RCC 7860 (cell line): ENCODE results near the gene TSPAN15.

ENCODE experiments used
- DNase-seq: peaks from one replicate; pipeline ENCODE4 v3.0.0-alpha.2; 2015; ENCODE audit warnings: low spot score
- FAIRE-seq: peaks from 2 replicates; lab custom pipeline; 2012; peaks lifted over from hg19 to GRCh38; lab: Jason Lieb, UNC

Gene TSPAN15

DNA sequence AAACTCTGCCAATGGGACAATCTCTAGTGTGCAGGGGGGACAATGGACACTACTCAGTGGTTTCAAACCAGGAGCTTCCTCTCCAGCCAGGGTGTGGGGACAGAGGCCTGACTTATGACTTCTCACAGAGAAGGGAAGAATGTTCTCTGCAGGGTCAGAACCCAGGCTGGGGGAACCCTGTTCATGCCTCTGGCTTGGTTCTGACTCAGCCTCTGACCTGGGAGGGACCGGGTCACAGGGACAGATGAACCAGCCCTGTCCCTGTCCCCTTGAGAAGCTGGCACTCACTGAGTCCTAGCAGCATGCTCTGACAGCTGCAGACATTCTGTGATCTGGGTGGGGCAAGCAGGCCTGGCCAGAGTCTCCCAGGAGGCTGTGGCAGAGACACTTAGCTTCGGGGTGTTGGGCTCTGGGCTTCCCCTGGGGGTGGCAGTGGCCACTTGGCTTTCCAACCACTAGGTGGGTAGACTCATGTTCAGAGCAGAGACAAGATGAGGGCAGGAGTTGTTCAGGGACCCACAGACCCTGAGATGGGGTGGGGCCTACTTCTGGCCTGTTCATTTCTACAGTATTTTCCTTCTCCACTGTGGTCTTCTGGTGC is 13.6 kb downstream of the TSPAN15 start:
- FAIRE-seq = no peak
- DNase-seq = no peak

DNA sequence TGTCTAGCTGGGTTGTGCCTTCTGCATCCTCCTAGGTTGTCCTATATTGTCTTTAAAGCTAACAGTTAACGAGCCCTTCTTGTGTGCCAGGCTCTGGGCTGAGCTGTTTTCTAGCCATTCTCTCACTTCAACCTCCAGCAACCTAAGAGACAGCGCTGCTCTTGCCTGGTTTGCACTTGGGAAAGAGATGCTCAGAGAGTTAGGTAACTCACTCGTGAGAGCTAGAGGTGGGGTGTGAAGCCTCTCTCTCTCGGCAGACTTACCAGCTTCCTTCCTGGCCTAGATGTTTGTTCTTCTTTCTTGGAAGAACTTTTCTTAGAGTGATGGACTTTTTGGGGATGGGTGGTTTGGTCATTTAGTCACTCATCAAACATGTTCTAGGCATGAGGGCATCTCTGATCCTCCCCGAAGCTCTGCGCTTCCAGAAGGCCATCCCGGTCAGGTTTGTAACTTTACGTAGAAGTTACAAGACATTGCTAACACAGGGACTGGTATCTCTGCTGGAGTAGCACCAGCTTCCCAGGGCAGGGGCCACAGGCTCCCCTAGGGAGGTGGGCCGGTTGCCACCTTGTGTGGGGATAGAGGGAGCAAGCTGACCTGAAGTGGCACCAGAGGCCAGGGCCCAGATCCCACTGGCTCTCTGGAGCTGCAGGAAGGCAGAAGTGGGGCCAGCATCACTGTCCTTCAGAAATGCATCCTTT is 14.3 kb downstream of the TSPAN15 start:
- FAIRE-seq (no peak), DNase-seq (no peak)

DNA sequence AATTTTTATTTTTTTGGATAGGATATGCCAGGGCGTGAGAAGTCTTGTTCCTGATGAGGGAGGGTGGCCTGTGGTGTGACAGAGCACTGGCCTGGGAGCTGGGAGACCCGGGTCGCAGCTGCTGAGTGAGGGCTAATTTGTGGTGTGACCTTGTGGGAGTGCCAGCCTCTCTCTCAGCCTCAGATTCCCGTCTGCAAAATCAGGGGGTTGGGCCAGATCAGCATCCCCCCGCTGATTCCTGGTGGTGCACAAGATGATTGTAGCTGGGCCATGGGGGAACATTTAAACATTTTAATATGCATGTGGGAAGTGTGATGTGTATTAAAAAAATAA is 14.9 kb downstream of the TSPAN15 start:
- DNase-seq = no peak
- no peak for FAIRE-seq

DNA sequence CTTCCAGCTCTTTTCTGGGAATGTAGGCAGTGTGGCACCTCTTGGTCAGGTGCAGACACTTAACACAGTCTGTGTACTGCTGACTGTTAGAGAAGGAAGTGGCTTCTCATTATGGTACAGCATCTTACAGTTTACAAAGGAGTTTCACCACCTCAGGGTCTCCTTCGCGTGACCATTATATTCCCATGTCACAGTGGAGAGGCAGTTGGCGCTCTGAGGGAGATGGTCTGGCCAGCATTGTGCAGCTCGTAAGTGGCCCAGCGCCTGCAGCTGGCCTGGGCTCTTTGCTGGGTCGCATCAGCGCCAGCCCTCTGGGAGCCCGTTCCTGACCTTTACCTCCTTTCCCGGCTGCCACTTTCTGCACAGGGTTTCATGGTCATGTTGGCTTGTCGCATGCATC is 15.4 kb downstream of the TSPAN15 start:
- FAIRE-seq (no peak), DNase-seq (no peak)

DNA sequence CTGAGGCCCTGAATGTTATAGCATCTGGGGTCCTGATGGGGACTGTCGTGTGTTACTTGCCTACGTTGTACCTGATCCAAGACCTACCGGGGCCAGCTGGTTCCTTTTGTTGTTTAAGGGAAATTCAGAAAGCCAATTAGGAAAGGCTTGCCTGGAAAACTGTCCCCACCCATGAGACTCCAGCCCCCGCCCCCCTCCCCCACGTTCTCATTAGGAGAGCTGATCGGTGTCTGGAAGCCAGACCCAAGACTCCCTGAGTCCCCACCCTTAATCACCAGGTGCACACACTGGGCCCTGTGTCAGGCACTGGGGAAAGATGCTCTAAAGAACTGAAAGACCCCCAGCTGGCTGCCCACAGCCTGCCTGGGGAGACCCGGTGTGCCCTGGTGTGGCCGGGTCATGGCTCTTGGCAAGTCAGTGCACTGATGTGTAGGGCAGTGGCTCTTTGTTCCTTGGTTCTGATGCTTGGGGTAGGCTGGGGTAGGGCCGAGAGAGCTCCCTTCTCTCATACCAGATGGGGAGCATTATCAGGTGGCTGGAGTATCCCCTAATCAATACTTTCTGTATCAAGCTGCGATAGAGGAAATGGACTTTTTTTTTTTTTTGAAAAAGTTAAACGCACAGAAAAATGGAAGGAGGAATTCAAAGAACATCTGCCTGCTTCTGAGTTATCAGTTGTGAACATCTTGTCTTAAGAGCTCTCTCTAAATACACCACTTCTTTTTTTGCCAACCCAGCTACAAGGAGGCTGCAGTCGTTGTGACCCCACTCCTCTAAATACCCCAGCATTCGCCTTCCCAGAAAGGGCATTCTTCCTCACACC is 16.9 kb downstream of the TSPAN15 start:
- FAIRE-seq (no peak), DNase-seq (no peak)

DNA sequence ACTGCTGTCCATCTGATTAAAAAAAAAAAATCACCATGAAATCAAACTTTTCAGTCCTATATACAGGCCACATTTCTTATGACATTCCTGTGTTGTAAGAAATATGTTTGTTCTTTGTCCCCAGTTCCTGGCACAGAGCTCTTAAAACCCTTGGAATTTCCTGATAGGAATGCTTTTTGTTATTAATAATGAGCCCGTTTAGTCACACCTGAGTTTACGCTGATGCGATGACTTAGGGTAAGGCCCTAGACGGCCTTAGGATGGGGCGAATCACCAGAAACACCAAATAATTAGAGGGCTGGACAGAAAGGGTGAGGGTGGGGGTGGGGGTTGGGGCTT is 17.5 kb downstream of the TSPAN15 start:
- FAIRE-seq (no peak), DNase-seq (no peak)

DNA sequence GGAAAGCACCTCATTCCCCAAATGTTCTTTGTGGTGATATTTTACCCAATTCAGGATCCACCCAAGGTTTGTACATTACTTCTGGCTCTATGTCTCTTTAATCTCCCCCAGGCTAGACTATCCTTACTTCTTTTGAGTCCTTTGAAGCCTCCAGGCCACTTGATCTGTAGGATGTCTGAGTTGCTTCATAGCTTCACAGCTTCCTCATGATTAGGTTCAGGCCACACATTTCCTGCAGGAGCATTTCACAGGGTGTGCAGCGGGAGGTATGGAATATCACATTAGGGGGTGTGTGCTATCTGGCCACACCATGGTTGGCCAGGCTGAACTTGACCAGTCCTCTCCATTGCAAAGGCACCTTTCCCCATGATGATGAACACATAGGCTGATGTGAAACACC is 18.7 kb downstream of the TSPAN15 start:
- no peak for DNase-seq
- FAIRE-seq = no peak

DNA sequence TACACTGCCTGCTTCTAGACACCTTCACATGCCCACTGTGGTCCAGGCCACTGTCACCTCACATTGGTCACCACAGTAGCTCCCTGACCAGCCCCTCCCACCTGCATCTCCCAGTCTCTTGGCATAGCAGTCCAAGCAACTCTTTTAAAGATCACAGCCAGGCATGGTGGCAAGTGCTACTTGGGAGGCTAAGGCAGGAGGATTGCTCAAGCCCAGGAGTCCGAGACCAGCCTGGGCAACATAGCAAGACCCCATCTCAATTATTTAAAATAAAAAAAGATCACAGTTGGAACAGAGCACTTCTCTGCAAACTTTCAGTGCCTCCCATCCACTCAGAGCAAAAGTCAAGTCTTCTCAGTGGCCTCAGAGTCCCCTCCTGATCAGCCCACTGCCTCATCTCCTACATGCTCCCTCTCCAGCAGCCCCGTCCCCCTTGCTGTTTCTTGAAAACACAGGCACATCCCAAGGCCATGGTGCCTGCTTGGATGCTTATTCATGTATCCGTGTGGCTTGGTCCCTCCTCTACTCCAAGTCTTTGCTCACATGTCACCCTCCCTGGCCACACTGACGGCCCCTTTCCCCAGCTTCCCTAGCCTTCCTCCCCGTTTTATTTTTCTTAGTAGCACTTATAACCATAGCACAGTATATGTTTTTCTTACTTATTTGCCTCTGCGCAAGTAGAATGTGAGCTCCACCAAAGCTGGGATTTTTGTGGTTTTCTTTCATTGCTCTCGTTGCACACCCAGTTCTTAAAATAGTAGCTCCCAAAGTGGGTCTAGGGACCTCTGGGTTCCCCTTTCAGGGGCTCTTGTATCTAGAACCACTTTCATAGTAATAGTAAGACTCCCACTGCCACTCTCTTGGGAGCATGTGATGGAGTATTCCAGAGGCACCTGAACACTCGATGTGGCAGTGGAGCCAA is 19.5 kb downstream of the TSPAN15 start:
- FAIRE-seq (no peak), DNase-seq (no peak)

DNA sequence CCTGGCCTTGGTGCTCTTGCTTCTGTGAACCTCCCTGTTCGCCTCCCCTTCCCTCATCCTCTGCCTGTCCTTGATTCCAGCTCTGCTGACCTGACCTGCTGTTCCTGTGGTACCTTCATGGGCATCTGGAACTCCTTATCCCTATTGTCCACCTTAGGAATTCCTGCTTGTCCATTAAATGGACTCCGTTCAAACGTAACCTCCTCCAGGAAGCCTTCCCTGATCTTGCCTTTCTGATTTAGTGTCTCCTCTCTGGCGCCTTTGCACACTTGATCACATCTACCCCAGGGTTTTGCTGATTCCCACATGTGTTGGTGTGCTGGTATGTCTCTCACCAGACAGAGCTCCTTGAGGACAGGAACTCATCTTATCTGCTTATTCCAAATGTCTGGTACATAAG is 20.9 kb downstream of the TSPAN15 start:
- DNase-seq = no peak
- no peak for FAIRE-seq

DNA sequence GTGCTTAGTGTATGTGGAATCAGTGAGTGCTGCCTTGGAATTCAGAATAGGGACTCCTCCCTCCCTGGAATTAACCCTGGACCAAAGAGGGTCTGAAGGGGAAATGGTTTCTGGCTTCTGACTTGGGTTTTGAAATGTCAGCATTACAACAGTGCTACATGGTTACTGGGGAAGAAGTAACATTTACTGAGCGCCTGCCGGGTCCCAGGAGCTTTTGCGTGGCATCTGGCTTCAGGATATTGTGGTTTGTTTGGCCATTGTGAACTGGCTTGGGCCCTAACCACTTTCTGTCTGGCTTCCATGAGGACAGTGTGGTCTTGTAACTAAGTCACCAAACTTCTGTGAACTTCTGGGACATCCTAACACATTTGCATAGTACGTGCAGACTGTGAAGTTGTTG is 21.3 kb downstream of the TSPAN15 start:
- FAIRE-seq = no peak

DNA sequence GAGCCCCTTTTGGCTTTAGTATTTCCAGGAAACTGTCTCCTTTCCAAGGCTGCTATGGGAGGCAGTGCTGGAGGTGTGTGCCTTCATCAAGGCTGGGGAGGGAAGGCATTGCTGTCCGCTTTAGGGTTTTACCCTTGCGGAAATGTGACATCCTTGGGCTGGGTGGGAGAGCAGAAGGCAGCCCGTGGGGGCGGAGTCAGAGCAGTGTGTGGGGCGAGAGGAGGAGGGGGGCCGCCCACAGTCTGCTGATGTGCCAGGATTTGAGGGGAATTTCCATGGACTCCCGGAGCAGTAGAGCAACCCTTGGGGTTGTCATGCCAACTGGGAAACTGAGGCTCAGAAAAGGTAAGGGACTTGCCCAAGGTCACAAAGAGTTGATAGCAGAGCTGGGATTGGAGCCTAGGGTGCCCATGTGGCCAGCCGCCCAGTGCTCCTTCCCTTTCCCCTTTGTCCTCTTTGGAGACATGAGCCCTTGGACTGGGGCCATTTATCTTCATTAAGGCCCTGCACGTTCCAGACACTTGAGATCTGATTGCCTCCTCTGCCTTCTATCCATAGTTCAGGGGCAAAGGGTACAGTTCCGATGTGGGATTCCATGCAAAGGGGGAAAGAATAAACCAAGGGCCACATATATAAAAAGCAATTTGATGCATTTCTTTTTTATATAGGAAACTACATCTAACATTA is 22.2 kb downstream of the TSPAN15 start:
- no peak for DNase-seq
- FAIRE-seq = no peak

More for the DNA sequence above, 21.3 kb downstream of the TSPAN15 start:
- DNase-seq = no peak

DNA sequence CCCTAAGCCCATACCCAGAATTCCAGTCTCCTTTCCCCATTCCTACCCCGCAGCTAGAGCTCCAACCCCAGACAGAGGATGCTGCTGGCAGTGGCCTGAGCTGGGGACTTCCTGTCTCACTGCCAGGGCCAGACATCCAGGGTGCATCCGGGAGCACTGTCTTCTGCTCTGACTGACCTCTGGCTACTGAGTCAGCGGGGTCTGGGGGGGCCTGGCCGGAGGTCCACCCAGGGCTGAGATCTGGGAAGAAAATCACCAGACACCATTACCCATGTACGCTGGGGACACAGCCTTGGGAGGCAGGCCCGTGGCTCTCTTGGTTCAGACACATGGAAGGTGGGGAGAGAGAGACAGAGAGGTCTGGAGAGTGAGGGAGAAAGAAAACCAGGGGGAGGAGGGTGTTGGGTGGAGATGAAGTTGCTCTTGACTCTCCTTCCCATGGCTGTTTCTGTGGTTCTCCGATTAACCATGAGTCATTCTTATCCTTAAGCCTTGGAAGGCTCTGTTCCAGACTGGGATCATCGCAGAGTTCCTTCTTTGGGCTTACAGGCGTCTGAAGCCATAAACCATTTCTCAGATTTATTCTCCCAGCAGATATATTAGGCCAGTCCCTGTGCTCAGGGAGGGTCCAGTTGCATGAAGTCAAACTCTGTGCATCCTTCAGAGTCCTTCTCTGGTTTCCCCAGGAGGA is 23.6 kb downstream of the TSPAN15 start:
- peak; percentile 86 for DNase-seq

DNA sequence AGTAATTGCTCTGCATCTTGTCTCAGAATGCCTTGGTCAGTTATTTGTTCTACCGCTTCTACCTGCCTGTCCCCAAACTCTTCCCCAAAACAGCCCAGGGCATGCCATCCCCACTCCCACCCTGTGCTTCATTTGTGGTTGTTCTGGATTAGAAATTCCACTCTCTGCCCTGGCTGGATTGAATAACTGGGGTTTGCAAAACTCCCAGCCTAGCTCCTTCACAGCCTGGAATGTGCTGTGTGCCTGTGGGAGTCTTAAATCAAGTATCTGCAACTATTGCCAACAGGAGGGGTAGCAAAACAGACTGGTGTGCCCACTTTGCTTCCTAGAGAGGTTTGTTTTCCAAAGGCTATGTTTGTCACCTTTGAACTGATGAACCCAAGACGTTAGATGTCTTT is 24.2 kb downstream of the TSPAN15 start:
- no peak for DNase-seq
- FAIRE-seq = no peak

More for the DNA sequence above, 23.6 kb downstream of the TSPAN15 start:
- FAIRE-seq = peak; percentile 91

DNA sequence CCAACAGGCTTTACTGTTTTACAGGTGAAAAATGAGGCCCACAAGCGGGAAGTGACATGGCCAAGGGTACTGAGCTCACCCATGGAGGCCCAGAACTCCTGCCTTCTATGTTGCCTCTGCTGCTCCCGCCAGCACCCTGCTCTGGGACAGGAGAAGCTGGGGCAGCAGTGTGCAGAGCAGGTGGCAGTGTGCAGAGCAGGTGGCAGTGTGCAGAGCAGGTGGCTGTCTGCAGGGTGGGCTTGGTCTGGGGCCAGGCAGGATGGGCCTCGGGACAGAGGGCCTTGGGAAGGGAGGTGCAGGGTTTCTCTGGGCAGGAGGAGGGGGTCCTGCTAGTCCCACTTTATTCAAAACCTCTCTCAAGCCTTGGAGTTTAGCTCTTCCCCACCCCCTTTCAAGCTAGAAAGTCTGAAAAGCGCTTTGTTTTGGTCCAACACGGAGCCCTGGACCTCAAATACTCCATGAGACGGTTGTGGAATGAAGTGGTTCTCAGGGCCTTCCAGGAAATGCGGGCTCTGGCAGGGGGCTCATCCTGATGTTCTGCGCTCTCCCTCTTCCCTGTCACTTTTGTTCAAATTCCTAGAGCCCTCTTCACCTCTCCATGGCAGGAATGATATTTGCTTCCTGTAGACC is 26.8 kb downstream of the TSPAN15 start:
- DNase-seq = no peak
- FAIRE-seq = no peak

DNA sequence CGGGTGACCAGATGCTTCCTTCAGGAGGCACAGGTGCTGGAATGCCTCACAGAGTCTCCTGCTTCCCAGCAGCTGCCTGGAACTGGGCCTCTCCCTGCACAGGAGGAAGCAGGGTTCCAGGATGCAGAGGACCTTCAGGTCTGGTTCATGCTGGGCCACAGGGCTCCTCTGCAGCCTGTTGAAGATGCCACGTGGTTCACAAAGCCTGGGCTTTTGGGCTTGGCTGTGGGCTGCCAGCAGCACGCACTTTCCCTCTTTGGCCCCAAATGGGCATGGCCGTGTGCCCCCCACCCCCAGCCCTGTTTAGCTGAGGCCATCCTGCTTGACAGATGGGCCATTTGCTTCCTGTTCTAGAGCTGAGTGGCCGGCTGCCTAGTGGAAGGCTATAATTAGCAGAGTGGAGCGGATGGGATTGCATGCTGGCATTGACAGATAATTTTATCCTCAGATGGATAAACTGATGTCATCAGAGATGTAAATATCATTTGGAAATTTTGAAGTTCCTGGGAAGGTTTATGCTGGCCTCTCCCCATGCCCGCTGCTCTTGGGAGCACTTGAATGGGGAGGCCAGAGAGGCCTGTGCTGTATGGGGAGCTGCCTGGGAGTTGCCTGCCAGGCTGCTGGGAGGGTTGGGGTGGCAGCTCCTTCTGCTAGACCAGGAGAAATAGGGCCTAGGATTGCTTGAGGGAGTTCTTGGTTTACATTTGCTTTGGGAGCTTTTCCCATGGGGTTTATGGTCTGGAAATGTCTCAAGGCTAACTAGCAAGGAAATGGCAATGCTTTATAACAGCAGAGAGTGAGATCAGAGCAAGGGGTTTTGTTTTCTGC is 28.2 kb downstream of the TSPAN15 start:
- no peak for DNase-seq
- FAIRE-seq = no peak

DNA sequence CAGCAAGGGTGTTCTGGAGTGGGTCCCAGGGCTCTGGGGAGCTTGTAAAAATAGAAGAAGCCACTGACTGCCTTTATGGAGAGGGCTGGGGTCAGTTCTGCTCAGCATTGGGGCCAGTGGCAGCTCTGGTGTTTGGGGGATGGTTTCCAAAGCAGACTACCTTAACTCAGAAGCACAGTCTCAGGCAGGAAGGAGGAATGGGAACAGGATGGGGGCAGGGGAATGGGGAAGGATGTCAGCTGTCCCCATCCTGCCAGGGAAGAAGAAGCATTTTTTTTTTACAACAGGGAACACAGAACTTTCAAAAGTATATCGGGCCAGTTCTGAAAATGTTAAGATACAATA is 28.8 kb downstream of the TSPAN15 start:
- no peak for DNase-seq
- FAIRE-seq = no peak

DNA sequence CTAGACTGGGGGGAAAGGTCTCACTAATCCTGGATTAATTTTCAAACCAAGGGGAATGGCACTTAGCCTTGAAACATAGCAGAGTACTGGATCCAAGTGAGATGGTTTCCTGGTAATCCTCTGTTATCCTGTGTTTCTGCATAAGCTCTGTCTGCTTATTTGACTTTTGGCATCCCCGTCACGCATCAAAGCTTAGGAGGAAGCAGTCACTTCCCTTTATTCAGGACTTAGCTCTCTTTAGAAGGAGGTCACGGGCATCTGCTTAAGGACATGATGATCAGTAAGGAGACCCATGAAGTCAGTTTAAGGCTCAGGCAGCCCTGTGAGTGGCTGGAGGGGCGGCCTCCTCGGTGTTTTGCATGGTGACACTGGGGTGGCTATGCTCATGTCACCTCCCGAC is 30.0 kb downstream of the TSPAN15 start:
- FAIRE-seq (peak; percentile 75), DNase-seq (peak; percentile 65)

DNA sequence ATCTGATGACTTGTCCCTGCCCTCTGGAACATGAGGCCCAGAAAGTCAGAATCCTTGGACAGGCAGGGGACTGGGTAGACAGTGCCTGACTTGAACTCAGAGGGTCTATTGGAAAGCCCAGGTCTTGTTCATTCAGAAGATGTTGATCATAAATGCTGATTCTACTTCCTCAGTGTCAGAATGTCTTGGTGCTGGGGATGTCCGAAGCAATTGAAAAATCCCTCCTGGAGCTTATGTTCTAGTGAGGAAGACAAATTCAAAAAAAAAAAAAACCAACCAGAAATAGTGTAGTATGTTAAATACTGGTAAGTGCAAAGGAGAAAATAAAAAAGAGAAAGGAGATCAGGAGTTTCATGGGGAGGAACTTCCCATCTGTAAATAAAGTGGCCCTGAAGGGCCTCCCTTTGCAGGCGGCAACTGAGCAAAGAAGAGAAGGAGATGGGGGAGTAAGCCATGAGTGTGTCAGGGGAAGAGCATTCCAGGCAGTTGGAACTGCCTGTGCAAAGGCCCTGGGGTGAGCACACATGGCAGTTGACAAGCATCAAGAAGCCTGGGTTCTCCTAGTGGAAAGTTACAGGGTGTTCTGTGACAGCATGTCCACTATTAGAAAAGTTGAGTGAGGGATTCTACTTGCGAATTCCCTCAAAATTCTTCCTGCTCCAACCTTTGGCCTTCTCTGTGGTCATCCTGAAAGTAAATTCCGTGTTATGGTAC is 30.7 kb downstream of the TSPAN15 start:
- DNase-seq (no peak), FAIRE-seq (no peak)
